WI38 (cell line): ENCODE measurements around the gene CDKL1.

ENCODE experiments used
- H3K4me3 ChIP-seq: 2 replicates; pipeline ENCODE4 v1.5.1; 2011; ENCODE audit warnings: low read depth, mild to moderate bottlenecking, control low read depth, low read length
- TF ChIP-seq, protein P1 (sequence below): IDR thresholded peaks from 2 replicates; pipeline ENCODE4 v1.5.1; 2012; ENCODE audit warnings: low read depth, mild to moderate bottlenecking, control low read depth, low read length

CDKL1 gene

DNA sequence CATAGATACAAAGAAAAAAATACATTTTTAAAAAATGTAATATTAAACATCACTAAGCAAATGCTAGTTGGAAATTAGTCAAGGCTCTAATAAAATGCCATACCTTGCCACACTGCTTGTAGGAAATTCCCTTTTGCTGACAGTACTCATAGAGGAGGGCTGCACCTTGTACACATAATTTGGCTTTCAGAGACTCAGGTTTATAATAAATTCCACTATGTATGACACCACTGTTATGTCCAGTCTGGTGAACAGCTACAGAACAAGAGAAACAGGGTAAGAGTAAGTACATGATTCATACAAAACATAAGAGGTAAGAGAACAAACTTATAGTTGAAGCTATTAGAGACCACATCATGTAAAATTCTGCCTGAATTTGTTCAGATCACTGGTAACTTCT, 94.8 kb downstream of the CDKL1 start:
- no peak overlapping the region for H3K4me3 ChIP-seq
- TF ChIP-seq, protein P1, sequence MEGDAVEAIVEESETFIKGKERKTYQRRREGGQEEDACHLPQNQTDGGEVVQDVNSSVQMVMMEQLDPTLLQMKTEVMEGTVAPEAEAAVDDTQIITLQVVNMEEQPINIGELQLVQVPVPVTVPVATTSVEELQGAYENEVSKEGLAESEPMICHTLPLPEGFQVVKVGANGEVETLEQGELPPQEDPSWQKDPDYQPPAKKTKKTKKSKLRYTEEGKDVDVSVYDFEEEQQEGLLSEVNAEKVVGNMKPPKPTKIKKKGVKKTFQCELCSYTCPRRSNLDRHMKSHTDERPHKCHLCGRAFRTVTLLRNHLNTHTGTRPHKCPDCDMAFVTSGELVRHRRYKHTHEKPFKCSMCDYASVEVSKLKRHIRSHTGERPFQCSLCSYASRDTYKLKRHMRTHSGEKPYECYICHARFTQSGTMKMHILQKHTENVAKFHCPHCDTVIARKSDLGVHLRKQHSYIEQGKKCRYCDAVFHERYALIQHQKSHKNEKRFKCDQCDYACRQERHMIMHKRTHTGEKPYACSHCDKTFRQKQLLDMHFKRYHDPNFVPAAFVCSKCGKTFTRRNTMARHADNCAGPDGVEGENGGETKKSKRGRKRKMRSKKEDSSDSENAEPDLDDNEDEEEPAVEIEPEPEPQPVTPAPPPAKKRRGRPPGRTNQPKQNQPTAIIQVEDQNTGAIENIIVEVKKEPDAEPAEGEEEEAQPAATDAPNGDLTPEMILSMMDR = no peak

DNA sequence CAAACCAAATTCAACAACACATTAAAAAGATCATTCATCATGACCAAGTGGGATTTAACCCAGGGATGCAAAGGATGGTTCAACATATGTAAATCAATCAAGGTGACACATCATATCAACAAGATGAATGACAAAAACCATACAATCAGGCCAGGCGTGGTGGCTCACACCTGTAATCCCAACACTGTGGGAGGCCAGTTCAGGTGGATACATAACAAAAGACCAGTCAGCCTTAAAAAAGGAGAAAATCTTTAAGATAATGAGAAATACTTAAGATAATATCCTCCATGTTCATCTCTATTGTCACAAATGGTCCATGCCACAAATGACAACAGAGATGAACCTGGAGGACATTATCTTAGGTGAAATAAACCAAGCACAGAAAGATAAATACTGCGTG, 97.1 kb downstream of the CDKL1 start:
- no peak overlapping the region for H3K4me3 ChIP-seq
- TF ChIP-seq, protein P1 = no peak

DNA sequence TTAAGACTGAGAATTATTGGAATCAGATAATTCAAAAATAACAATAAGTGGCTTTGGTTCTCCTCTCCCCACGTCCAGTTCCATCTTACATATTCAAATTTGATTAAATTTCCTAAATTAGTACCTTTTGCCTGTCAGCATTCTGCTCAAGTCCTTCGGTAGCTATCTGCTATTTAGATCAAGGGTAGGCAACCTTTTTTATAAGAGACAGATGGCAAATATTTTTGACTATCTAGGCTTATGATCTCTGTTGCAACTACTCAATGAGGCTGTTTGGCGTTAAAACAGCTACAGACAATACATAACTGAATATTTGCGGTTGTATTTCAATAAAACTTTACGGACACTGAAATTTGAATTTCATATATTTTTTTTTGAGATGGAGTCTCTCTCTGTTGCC, 106.4 kb downstream of the CDKL1 start:
- H3K4me3 ChIP-seq = no peak overlapping the region
- TF ChIP-seq, protein P1 = no peak

DNA sequence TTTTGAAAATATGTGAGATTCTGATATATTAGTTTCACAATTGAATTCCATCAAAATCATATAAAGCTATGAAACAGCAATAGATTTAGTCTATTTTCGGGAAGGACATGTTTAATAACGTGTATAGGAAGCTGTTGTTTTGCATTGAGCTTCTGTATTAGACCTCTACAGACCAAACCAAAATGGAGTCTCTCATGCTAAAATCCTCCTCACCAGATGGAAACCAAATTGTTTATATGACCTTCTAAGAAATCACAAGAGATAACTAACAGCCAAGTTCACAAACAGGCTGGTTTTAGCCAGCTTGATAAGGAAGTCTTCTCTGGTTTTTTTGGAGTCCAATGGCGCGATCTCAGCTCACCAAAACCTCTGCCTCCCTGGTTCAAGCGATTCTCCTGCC, 108.5 kb downstream of the CDKL1 start:
- TF ChIP-seq, protein P1 = no peak
- H3K4me3 ChIP-seq = no peak overlapping the region

DNA sequence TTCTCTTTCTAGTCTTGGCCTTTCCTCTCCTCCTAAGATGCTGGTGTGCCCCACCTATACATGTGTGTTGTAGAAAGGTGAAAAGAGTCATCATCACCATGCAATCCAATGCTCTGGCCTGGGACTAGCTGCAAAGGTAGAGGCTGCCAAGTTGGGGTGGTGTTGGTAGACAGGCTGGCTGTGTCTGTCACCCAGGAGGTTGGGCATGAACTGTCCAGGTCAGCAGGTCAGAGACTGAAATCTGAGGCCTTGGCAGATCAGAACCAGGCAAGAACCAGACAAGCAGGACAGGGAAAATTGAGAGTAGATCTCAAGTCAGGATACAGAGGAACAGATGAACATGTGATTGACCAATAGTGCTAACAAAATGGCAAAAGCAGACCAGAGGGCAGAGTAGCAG, 110.8 kb downstream of the CDKL1 start:
- TF ChIP-seq, protein P1 = no peak
- no peak overlapping the region for H3K4me3 ChIP-seq
